Neural cell (in vitro differentiated cells): ENCODE results near the gene RANBP10.

Experiments
- CTCF ChIP-seq: fragments of 450-650 bp; IDR thresholded peaks from 2 replicates; pipeline ENCODE4 v1.5.1; 2014; ENCODE audit warnings: antibody characterized with exemption, mild to moderate bottlenecking, moderate library complexity; ENCODE audit not compliant: poor library complexity, severe bottlenecking
- EP300 ChIP-seq: fragments of 450-650 bp; conservative IDR thresholded peaks from 2 replicates; pipeline ENCODE4 v1.6.1; 2014; ENCODE audit warnings: antibody characterized with exemption, mild to moderate bottlenecking, moderate library complexity; ENCODE audit not compliant: poor library complexity, severe bottlenecking
- MXI1 ChIP-seq: fragments of 450-650 bp; conservative IDR thresholded peaks from 2 replicates; pipeline ENCODE4 v1.6.1; 2014; ENCODE audit warnings: antibody characterized with exemption, mild to moderate bottlenecking; ENCODE audit not compliant: poor library complexity, severe bottlenecking
- POLR2AphosphoS5 ChIP-seq: IDR thresholded peaks from 2 replicates; pipeline ENCODE4 v1.6.1; 2012
- RAD21 ChIP-seq: fragments of 450-650 bp; conservative IDR thresholded peaks from 2 replicates; pipeline ENCODE4 v1.6.1; 2014; ENCODE audit warnings: antibody characterized with exemption, mild to moderate bottlenecking, moderate library complexity
- REST ChIP-seq: IDR thresholded peaks from 2 replicates; pipeline ENCODE4 v1.6.1; 2012; ENCODE audit warnings: borderline replicate concordance
- SMC3 ChIP-seq: fragments of 450-650 bp; conservative IDR thresholded peaks from 2 replicates; pipeline ENCODE4 v1.6.1; 2014; ENCODE audit warnings: antibody characterized with exemption, mild to moderate bottlenecking, moderate library complexity; ENCODE audit not compliant: poor library complexity
- TAF1 ChIP-seq: IDR thresholded peaks from 2 replicates; pipeline ENCODE4 v1.6.1; 2012; ENCODE audit warnings: low read depth

GRCh38 chr16:67837811-67838210 is 31.5 kb upstream of the RANBP10 start:
- no peak for TF ChIP-seq CTCF
- no peak for TF ChIP-seq RAD21
- no peak for TF ChIP-seq POLR2AphosphoS5
- no peak for TF ChIP-seq MXI1
- TF ChIP-seq TAF1 = no peak
- no peak for TF ChIP-seq REST
- no peak for TF ChIP-seq SMC3
- no peak for TF ChIP-seq EP300
